Glutamatergic neuron (in vitro differentiated cells): ENCODE measurements around the gene ABCC8. TPM values are rescaled to one million over a fixed set of nuclear protein-coding genes. Genes with fewer than 3 reads are reported as not detected.

Experiments
- DNase-seq: peaks from one replicate; pipeline ENCODE4 v3.0.0; 2022
- H3K27ac Mint-ChIP-seq: one replicate; pipeline ENCODE4 v1.8.0; 2020; ENCODE audit warnings: mild to moderate bottlenecking, mixed read lengths, inconsistent platforms; ENCODE audit not compliant: unreplicated experiment
- H3K27me3 Mint-ChIP-seq: one replicate; pipeline ENCODE4 v1.8.0; 2020; ENCODE audit warnings: mild to moderate bottlenecking, moderate library complexity, mixed read lengths, inconsistent platforms; ENCODE audit not compliant: unreplicated experiment
- H3K36me3 Mint-ChIP-seq: one replicate; pipeline ENCODE4 v1.8.0; 2020; ENCODE audit warnings: mild to moderate bottlenecking, mixed read lengths, inconsistent platforms; ENCODE audit not compliant: unreplicated experiment
- H3K4me1 Mint-ChIP-seq: one replicate; pipeline ENCODE4 v1.8.0; 2020; ENCODE audit warnings: mild to moderate bottlenecking, low read depth, mixed read lengths, inconsistent platforms; ENCODE audit not compliant: unreplicated experiment
- H3K4me3 Mint-ChIP-seq: one replicate; pipeline ENCODE4 v1.8.0; 2020; ENCODE audit warnings: mild to moderate bottlenecking, mixed read lengths, inconsistent platforms; ENCODE audit not compliant: unreplicated experiment
- H3K9me3 Mint-ChIP-seq: one replicate; pipeline ENCODE4 v1.8.0; 2020; ENCODE audit warnings: mild to moderate bottlenecking, moderate library complexity, mixed read lengths, inconsistent platforms; ENCODE audit not compliant: unreplicated experiment
- CTCF ChIP-seq: fragments of 200-600 bp; sonication (generic); IDR thresholded peaks from one replicate; pipeline ENCODE4 v1.5.0; 2021; ENCODE audit not compliant: partially characterized antibody, unreplicated experiment
- total RNA-seq: library from RNA; stranded (reverse); fragmentation: NEBNext Ultra II Directional; extraction: Animal tissue kit (Norgen Biotek cat#: 25700); gene quantifications from one replicate; pipeline ENCODE4 v1.2.1, GENCODE V29; 2021; ENCODE audit not compliant: unreplicated experiment

The ABCC8 gene
- total RNA-seq, 1 donor from 2014 or later, result 5.7 TPM

- H3K4me3 Mint-ChIP-seq, result no peak overlapping the region
Measured at GRCh38 chr11:17379383-17380180, 97.1 kb downstream of the ABCC8 start.

GRCh38 chr11:17378655-17379054, 98.0 kb downstream of the ABCC8 start:
- TF ChIP-seq CTCF, result no peak
- Mint-ChIP-seq H3K4me3 (no peak overlapping the region), H3K27ac (no peak overlapping the region), H3K36me3 (peaks cover 6% of the 10 kb centered on the region), H3K4me1 (peaks cover 4% of the 10 kb centered on the region), H3K27me3 (peaks cover 3% of the 10 kb centered on the region), H3K9me3 (peaks cover 5% of the 10 kb centered on the region)
- DNase-seq, result no peak

More at GRCh38 chr11:17379383-17380180, 97.1 kb downstream of the ABCC8 start:
- no peak for DNase-seq
- Mint-ChIP-seq H3K9me3 (peaks cover 5% of the 10 kb centered on the region), H3K4me1 (peaks cover 4% of the 10 kb centered on the region), H3K27ac (no peak overlapping the region), H3K36me3 (peaks cover 6% of the 10 kb centered on the region), H3K27me3 (peaks cover 3% of the 10 kb centered on the region)
- TF ChIP-seq CTCF, result no peak

- DNase-seq, result no peak
- no peak for TF ChIP-seq CTCF
Measured at GRCh38 chr11:17376493-17376892, 100.2 kb downstream of the ABCC8 start.

DNA sequence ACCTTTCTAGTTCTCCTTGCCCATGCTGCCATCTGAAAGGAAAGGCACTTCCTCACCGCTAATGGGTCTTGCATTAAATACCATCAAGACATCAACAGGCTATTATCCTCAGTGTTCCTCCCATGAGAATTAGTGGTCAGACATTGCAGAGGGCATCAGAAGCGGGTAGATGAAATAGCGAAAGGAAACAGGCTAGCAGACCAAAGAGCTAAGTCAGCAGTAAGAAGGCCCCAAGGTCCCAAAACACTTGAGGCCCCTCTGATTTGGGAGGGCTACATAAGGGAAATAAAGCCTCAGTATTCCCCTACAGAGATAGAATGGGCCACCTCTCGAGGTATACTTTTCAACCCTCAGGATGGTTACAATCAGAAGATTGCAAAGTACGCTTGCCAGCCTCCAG, 101.1 kb downstream of the ABCC8 start:
- H3K36me3 Mint-ChIP-seq, result peaks cover 27% of the 10 kb centered on the region
- peaks cover 11% of the 10 kb centered on the region for H3K9me3 Mint-ChIP-seq

More at GRCh38 chr11:17376493-17376892, 100.2 kb downstream of the ABCC8 start:
- no peak overlapping the region for H3K27ac Mint-ChIP-seq
- no peak overlapping the region for H3K4me3 Mint-ChIP-seq
- peaks cover 5% of the 10 kb centered on the region for H3K9me3 Mint-ChIP-seq
- H3K4me1 Mint-ChIP-seq, result peaks cover 2% of the 10 kb centered on the region
- peaks cover 18% of the 10 kb centered on the region for H3K36me3 Mint-ChIP-seq
- peaks cover 2% of the 10 kb centered on the region for H3K27me3 Mint-ChIP-seq

More for the DNA sequence above, 101.1 kb downstream of the ABCC8 start:
- H3K27me3 Mint-ChIP-seq, result no peaks in the 10 kb centered on the region
- no peak overlapping the region for H3K27ac Mint-ChIP-seq
- H3K4me3 Mint-ChIP-seq, result no peak overlapping the region
- H3K4me1 Mint-ChIP-seq, result no peaks in the 10 kb centered on the region
- no peak for DNase-seq
- TF ChIP-seq CTCF, result no peak
